Endothelial cell (in vitro differentiated cells): Measurements from ENCODE around the gene CYCS. TPM values are rescaled to one million over a fixed set of nuclear protein-coding genes. Genes with fewer than 3 reads are reported as not detected.

Experiments used
- DNase-seq: peaks from one replicate; pipeline ENCODE4 v3.0.0; 2021; ENCODE audit warnings: low spot score
- H3K27ac Mint-ChIP-seq: one replicate; pipeline ENCODE4 v1.8.0; 2021; ENCODE audit warnings: mixed read lengths, inconsistent platforms; ENCODE audit not compliant: unreplicated experiment
- H3K27me3 Mint-ChIP-seq: one replicate; pipeline ENCODE4 v1.8.0; 2021; ENCODE audit warnings: mild to moderate bottlenecking, moderate library complexity, mixed read lengths, inconsistent platforms; ENCODE audit not compliant: unreplicated experiment
- H3K36me3 Mint-ChIP-seq: one replicate; pipeline ENCODE4 v1.8.0; 2021; ENCODE audit warnings: mild to moderate bottlenecking, low read depth, mixed read lengths, inconsistent platforms; ENCODE audit not compliant: unreplicated experiment
- H3K4me1 Mint-ChIP-seq: one replicate; pipeline ENCODE4 v1.8.0; 2021; ENCODE audit warnings: mild to moderate bottlenecking, mixed read lengths, inconsistent platforms; ENCODE audit not compliant: unreplicated experiment
- H3K4me3 Mint-ChIP-seq: one replicate; pipeline ENCODE4 v1.8.0; 2021; ENCODE audit warnings: mild to moderate bottlenecking, mixed read lengths, inconsistent platforms; ENCODE audit not compliant: unreplicated experiment
- H3K9me3 Mint-ChIP-seq: one replicate; pipeline ENCODE4 v1.8.0; 2021; ENCODE audit warnings: mixed read lengths, inconsistent platforms; ENCODE audit not compliant: unreplicated experiment
- CTCF ChIP-seq: fragments of 200-600 bp; sonication (generic); IDR thresholded peaks from one replicate; pipeline ENCODE4 v1.5.0; 2021; ENCODE audit warnings: antibody characterized with exemption; ENCODE audit not compliant: unreplicated experiment
- total RNA-seq: library from RNA; stranded (reverse); fragmentation: NEBNext Ultra II Directional; extraction: Animal tissue kit (Norgen Biotek cat#: 25700); gene quantifications from one replicate; pipeline ENCODE4 v1.2.1, GENCODE V29; 2021; ENCODE audit not compliant: unreplicated experiment

The CYCS gene
- total RNA-seq, 1 donor from 2014 or later, result 54.9 TPM

- Mint-ChIP-seq H3K4me1 (no peaks in the 10 kb centered on the region), H3K27me3 (no peaks in the 10 kb centered on the region), H3K9me3 (no peaks in the 10 kb centered on the region), H3K4me3 (no peak overlapping the region), H3K27ac (no peak overlapping the region), H3K36me3 (no peaks in the 10 kb centered on the region)
- no peak for TF ChIP-seq CTCF
- DNase-seq, result no peak
These were observed 29.3 kb downstream of the CYCS start for GRCh38 chr7:25095516-25096345.

- no peaks in the 10 kb centered on the region for H3K27me3 Mint-ChIP-seq
- H3K27ac Mint-ChIP-seq, result no peak overlapping the region
- peak; percentile 80 for TF ChIP-seq CTCF
- no peaks in the 10 kb centered on the region for H3K36me3 Mint-ChIP-seq
- H3K4me3 Mint-ChIP-seq, result no peak overlapping the region
- peak; percentile 88 for DNase-seq
- H3K9me3 Mint-ChIP-seq, result no peaks in the 10 kb centered on the region
- H3K4me1 Mint-ChIP-seq, result no peaks in the 10 kb centered on the region
These were observed 31.7 kb downstream of the CYCS start for GRCh38 chr7:25093268-25093826.

GRCh38 chr7:25091779-25092178 lies 33.3 kb downstream of the CYCS start:
- no peak for TF ChIP-seq CTCF
- no peak for DNase-seq
- Mint-ChIP-seq H3K27me3 (no peaks in the 10 kb centered on the region), H3K4me3 (no peak overlapping the region), H3K9me3 (no peaks in the 10 kb centered on the region), H3K27ac (no peak overlapping the region), H3K4me1 (no peaks in the 10 kb centered on the region), H3K36me3 (no peaks in the 10 kb centered on the region)

GRCh38 chr7:25091176-25091575 lies 33.9 kb downstream of the CYCS start:
- no peak overlapping the region for H3K4me3 Mint-ChIP-seq
- no peaks in the 10 kb centered on the region for H3K4me1 Mint-ChIP-seq
- DNase-seq, result no peak
- no peak overlapping the region for H3K27ac Mint-ChIP-seq
- no peaks in the 10 kb centered on the region for H3K27me3 Mint-ChIP-seq
- no peaks in the 10 kb centered on the region for H3K9me3 Mint-ChIP-seq
- H3K36me3 Mint-ChIP-seq, result no peaks in the 10 kb centered on the region
- TF ChIP-seq CTCF, result no peak

- no peaks in the 10 kb centered on the region for H3K4me1 Mint-ChIP-seq
- no peak overlapping the region for H3K27ac Mint-ChIP-seq
- H3K27me3 Mint-ChIP-seq, result no peaks in the 10 kb centered on the region
- no peak overlapping the region for H3K4me3 Mint-ChIP-seq
- no peaks in the 10 kb centered on the region for H3K9me3 Mint-ChIP-seq
- H3K36me3 Mint-ChIP-seq, result no peaks in the 10 kb centered on the region
- DNase-seq, result no peak
- TF ChIP-seq CTCF, result no peak
These were observed 34.7 kb downstream of the CYCS start for GRCh38 chr7:25090374-25090773.
